Transverse colon (tissue), 3 donors: ENCODE measurements around the gene GTPBP3.

Experiments
- EP300 ChIP-seq: sonication (generic); formaldehyde crosslinking; IDR thresholded peaks from one replicate; pipeline ENCODE4 v1.6.1; 2017; ENCODE audit warnings: antibody characterized with exemption, low read depth
- POLR2A ChIP-seq: fragments of 450-650 bp; IDR thresholded peaks from one replicate; pipeline ENCODE4 v1.6.1; 2016; ENCODE audit warnings: antibody characterized with exemption, mild to moderate bottlenecking, moderate library complexity
- TF ChIP-seq, protein P1 (sequence below), 5 experiments: fragments of 200-600 bp in 3 of 5; fragments of 450-650 bp in 2 of 5; sonication (generic) in 3 of 5; IDR thresholded peaks; 1 replicate in 2 of 5; 2 replicates in 3 of 5; pipeline ENCODE4 v1.5.1; 2016 to 2017; ENCODE audit warnings: antibody characterized with exemption in 5 of 5, inconsistent platforms in 3 of 5, mild to moderate bottlenecking in 2 of 5, moderate library complexity in 1 of 5

DNA sequence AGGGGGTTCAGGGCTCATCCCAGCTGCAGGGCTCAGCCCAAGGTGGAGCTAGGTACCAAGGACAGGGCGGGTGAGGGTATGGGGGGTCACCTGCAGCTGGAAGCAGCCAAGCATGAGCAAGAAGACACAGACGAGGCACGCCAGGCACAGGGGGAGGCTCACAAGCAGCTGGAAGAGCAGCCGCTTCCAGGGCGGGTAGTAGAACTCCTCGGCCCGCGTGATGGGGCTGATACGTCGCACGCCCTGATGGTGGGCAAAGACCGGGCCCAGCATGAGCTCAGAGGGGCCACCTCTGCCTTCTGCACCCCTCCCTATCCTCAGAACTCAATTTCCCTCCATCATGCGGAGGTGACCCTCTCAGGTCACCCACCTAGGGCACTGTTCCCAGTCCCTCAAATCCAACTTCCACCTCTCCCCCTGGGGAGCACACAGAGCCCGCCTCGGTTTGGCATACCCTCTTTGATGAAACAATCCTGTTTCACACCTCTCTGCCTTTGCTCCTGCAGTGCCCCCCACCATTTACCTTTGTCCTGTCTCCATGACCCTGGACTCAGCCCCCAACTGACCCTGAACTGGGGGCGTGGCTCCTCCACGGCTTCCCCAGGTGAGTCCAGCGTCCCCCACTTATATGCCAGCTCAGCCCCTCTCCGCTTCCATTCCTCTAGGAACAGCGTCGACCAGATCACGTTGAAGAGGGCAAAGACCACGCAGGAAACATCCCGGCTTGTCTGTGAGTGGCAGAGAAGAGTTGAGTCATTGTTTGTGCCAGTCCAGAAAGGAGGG is 6.9 kb upstream of the GTPBP3 start:
- TF ChIP-seq, protein P1, sequence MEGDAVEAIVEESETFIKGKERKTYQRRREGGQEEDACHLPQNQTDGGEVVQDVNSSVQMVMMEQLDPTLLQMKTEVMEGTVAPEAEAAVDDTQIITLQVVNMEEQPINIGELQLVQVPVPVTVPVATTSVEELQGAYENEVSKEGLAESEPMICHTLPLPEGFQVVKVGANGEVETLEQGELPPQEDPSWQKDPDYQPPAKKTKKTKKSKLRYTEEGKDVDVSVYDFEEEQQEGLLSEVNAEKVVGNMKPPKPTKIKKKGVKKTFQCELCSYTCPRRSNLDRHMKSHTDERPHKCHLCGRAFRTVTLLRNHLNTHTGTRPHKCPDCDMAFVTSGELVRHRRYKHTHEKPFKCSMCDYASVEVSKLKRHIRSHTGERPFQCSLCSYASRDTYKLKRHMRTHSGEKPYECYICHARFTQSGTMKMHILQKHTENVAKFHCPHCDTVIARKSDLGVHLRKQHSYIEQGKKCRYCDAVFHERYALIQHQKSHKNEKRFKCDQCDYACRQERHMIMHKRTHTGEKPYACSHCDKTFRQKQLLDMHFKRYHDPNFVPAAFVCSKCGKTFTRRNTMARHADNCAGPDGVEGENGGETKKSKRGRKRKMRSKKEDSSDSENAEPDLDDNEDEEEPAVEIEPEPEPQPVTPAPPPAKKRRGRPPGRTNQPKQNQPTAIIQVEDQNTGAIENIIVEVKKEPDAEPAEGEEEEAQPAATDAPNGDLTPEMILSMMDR (IDR thresholded peaks at IDR 0.05): no peak
- TF ChIP-seq POLR2A (no peak), EP300 (no peak)
